Femur (tissue), 1 donor: ENCODE data around the gene DENND2D.

ENCODE experiments used
- DNase-seq: peaks from one replicate; pipeline ENCODE4 v3.0.0-alpha.2; 2017

The DENND2D gene

GRCh38 chr1:111164151-111164550 is 36.3 kb downstream of the DENND2D start:
- no peak for DNase-seq

GRCh38 chr1:111163363-111163762 is 37.1 kb downstream of the DENND2D start:
- DNase-seq: no peak

- no peak for DNase-seq
Measured at GRCh38 chr1:111162488-111162880, 38.0 kb downstream of the DENND2D start.

DNA sequence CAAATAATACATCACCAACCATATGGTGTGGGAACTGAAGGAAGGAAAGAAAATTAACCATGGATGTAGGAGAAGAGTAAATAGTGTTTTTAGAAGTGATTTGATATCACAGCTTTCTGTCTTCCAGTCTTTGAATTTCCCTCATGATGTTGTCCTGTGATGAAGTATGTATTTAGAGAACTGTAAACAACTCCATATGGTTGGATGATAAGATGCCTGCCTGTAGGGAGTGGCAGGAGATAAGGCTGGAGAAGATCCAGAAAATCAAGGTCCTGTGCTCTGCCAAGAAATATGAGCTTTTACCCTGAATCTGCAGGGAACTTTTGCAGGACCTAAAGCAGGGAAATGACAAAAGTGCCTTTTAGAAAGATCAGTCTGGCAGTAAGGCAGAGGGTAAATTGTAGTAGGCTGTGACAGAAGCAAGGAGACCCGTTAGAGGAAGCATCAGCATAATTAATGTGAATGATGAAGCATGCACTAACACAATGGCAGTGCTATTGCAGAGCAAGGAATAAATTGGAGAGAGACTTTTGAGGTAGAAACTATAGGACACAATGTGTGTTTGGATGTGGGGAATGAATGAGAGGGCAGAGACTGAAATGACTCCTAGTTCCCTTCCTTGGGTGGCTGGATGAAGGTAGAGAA is 38.5 kb downstream of the DENND2D start:
- no peak for DNase-seq

- DNase-seq: no peak
Measured at GRCh38 chr1:111157431-111157830, 43.0 kb downstream of the DENND2D start.

- DNase-seq: no peak
Measured at GRCh38 chr1:111154021-111154999, 46.1 kb downstream of the DENND2D start.

DNA sequence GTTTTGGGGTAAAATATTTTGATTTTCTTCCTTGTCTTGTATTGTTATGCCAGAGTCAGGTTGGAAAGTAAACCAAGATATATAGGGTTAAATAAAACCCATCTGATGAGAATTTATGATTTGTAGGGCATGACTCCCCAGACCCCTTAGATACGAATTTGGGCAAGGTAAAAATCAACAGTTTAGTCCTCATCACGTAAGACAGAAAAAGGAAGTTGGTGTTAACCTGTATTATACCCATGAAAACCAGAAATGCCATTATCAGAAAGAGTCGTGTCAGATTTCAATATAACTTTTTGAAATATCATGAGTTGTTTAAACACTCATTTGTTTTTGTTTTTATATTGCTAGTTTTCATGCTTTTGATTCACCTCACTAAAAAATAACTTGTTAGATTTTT is 48.6 kb downstream of the DENND2D start:
- DNase-seq: no peak

DNA sequence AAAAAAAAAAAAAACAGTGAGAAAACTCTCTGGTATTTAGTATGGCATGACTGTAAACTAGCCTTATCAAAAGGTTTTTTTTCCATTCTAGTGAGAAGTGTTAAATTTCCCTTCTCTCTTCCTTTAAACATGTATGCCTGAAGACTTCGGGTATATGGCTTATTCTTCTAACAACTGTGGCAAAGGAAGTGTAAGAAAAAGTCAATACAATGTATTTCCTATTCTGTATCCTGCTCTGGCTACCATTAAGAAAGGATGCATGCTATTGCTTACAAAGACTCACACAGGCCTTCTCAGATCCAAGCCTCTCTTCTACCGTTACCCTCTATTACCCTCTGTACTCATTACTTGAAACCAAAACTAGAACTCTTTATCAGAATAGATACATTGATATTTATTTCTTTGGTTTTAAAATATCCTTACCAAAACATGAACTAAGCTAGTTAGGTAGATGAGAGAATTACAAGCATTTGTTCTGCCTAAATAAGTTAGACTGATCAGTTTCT is 52.0 kb downstream of the DENND2D start:
- no peak for DNase-seq

GRCh38 chr1:111147948-111148347 is 52.5 kb downstream of the DENND2D start:
- DNase-seq: no peak

DNA sequence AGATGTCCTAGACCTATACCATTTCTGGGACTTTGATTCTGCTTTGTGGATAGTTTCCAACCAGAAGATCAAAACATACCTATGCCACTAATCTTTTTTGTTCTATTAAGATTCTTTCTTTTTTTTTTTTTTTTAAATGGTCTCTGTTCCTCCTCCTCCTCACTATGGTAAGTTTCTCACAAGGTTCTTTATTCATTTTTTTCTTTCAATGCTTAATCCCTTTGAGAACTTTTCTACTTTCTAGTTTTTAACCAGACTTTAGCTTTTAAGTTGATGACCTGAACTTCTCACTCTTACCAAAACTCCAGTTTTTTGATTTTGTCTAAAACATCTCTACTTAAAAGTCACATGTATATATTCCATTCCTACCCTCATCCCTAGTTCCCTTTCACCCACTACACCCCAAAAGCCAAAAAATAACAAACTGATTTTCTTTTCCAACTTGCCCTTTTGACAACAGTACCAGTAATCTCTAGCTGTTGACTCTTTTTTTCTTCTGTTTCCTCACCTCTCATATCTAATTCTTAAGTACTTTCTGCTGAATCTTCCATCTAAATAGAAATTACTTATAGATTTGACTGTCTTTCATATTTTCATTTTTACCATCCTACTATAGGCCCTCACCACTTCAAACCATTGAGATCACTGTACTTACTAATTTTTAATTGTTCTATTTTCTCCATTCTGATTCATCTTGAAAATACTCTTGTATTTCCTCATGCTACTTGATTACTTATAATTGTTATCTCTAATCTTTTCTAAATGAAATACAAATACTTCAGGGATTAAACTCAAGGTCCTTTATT is 54.3 kb downstream of the DENND2D start:
- DNase-seq: no peak

- no peak for DNase-seq
Measured at GRCh38 chr1:111145542-111145941, 54.9 kb downstream of the DENND2D start.

DNA sequence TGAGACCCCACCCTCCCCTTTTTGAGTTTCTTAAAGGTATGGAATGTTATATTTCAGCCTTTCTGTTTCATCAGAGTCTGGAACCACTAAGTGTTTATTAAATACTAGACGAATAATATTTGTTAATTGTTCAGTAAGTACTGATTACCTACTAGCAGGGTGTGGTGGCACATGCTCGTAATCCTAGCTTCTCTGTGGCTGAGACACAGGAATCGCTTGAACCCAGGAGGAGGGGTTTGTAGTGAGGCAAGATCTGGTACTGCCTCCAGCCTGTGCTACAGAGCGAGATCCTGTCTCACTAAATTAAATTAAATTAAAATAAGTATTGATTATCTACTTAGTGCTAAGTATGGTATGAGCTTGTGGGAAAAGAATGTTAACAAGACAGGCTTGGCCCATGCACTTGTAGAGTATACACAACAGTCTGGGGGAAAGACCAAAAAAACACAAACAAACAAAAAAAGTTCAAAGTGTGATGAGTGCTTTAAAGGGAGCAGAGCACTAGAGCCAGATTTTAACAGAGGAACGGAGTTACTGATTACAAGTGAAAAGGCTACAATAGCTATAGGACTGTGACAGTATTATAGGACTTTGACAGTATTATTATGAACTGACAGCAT is 58.0 kb downstream of the DENND2D start:
- no peak for DNase-seq

DNA sequence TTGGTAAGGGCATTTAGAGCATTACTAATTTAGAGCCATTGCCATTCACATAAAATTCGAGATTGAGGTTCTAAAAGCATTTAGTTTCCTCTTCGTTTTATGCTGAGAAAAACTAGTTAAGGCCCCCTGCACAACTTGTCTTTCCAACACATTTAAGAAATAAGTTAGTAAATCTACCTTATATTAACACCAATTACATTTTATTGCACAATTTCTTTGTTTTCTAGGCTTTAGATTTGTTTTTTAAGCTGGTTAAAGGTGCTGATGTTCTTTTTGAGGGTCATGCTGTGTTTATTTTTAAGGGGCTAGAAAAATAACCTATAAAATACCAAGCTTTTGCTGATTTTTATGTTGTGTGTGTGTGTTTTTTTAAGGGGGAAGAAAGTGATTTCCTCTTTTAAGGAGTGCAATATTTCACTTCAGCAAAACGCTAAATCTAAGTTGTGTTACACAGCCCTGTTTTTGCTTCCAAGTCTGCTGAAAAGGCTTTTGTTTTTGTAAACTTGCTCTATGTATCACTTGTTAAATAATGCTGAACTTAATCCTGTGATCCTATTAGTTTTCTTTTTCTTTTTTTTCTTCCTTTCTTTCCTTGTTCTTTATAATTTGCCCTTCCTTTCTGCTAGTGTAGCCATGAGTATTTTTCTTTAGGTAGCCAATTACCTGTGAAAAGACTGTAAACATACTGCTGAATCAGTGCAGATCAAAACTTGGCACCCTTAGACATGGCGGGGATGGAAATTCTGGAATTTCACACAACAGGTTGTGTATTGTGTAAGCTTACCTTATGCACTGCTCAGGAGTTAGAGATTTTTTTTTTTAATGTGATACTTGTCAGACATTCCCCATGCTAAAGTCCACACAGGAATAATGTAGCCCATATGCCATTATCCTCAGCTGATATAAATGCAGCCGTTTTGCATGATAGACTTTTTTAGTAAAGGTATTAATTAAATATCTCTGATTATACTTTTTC is 58.9 kb downstream of the DENND2D start:
- DNase-seq: no peak

DNA sequence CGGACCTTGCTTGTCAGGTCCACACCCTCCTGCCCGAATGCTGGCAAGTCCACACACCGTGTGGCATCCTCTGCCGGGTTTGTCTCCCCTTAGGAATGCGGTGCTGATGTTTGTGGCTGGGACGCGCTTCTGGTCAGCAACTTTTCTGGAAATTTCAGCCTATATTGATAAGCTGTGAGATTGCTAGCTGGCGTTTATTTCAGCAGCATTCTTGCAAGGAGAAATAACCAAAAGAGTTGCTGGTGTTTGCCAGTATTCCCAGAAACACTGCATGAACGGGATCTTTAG is 59.8 kb downstream of the DENND2D start:
- no peak for DNase-seq

- peak; percentile 97 for DNase-seq
Measured at GRCh38 chr1:111139956-111140679, 60.3 kb downstream of the DENND2D start, which contains the start of the genes CEPT1 and DRAM2. Gene CEPT1 (plus strand): TSS chr1:111140223. CDS start chr1:111147715, 7,492 bp downstream. Gene DRAM2 (minus strand): TSS chr1:111140093. CDS start chr1:111131554, 8,539 bp downstream.

GRCh38 chr1:111139324-111139955 is 61.0 kb downstream of the DENND2D start:
- no peak for DNase-seq
